Mesendoderm (in vitro differentiated cells): ENCODE data around the gene GPR26.

ENCODE experiments used
- DNase-seq: peaks from one replicate; pipeline ENCODE4 v3.0.0; 2013
- H2AK5ac ChIP-seq: 2 replicates; pipeline ENCODE4 v1.6.1; 2013; ENCODE audit warnings: low read length, inconsistent platforms
- H2BK120ac ChIP-seq: 2 replicates; pipeline ENCODE4 v1.6.1; 2013; ENCODE audit warnings: low read depth, mild to moderate bottlenecking, low read length, moderate library complexity, mixed read lengths
- H2BK15ac ChIP-seq: replicated peaks from 2 replicates; pipeline ENCODE4 v1.6.1; 2013; ENCODE audit warnings: low read depth, mild to moderate bottlenecking, moderate library complexity
- H2BK5ac ChIP-seq: 2 replicates; pipeline ENCODE4 v1.6.1; 2013; ENCODE audit warnings: low read length, inconsistent platforms
- H3K18ac ChIP-seq: 2 replicates; pipeline ENCODE4 v1.6.1; 2013; ENCODE audit warnings: mild to moderate bottlenecking, low read length, mixed read lengths
- H3K23ac ChIP-seq: one replicate; pipeline ENCODE4 v1.6.1; 2013; ENCODE audit warnings: low read length
- H3K27ac ChIP-seq: 2 replicates; pipeline ENCODE4 v1.5.1; 2013; ENCODE audit warnings: low read depth, mild to moderate bottlenecking, inconsistent platforms, low read length, moderate library complexity
- H3K27me3 ChIP-seq: 2 replicates; pipeline ENCODE4 v1.6.1; 2013; ENCODE audit warnings: low read length, control low read depth, mild to moderate bottlenecking, inconsistent platforms; ENCODE audit not compliant: insufficient read depth, poor library complexity
- H3K36me3 ChIP-seq: 2 replicates; pipeline ENCODE4 v1.6.1; 2013; ENCODE audit warnings: low read length, inconsistent platforms; ENCODE audit not compliant: control insufficient read depth, insufficient read depth
- H3K4ac ChIP-seq: one replicate; pipeline ENCODE4 v1.6.1; 2013; ENCODE audit warnings: low read depth, mild to moderate bottlenecking, low read length, moderate library complexity
- H3K4me1 ChIP-seq: 2 replicates; pipeline ENCODE4 v1.6.1; 2013; ENCODE audit warnings: low read depth, low read length, inconsistent platforms; ENCODE audit not compliant: control insufficient read depth
- H3K4me2 ChIP-seq: 2 replicates; pipeline ENCODE4 v1.6.1; 2013; ENCODE audit warnings: low read length
- H3K4me3 ChIP-seq: 2 replicates; pipeline ENCODE4 v1.5.1; 2013; ENCODE audit warnings: mild to moderate bottlenecking, low read length
- H3K56ac ChIP-seq: one replicate; pipeline ENCODE4 v1.6.1; 2013; ENCODE audit warnings: low read length
- H3K79me1 ChIP-seq: 2 replicates; pipeline ENCODE4 v1.6.1; 2013; ENCODE audit warnings: low read length, inconsistent platforms
- H3K79me2 ChIP-seq: 2 replicates; pipeline ENCODE4 v1.6.1; 2013; ENCODE audit warnings: mild to moderate bottlenecking, low read length; ENCODE audit not compliant: control insufficient read depth, insufficient read depth
- H3K9ac ChIP-seq: 2 replicates; pipeline ENCODE4 v1.6.1; 2013; ENCODE audit warnings: low read length, inconsistent platforms
- H4K5ac ChIP-seq: one replicate; pipeline ENCODE4 v1.6.1; 2013; ENCODE audit warnings: low read length
- H4K8ac ChIP-seq: one replicate; pipeline ENCODE4 v1.6.1; 2013; ENCODE audit warnings: low read depth, mild to moderate bottlenecking, control low read depth, low read length, moderate library complexity
- whole genome bisulfite sequencing: extraction: QIAGEN DNeasy Blood & Tissue Kit; methylation state at CpG from one replicate; pipeline ENCODE4 v1.1.7; 2013; ENCODE audit warnings: low lambda C conversion rate, missing lambda C conversion rate; ENCODE audit not compliant: insufficient coverage; ENCODE audit errors: extremely low coverage; 5-methylcytosine and 5-hydroxymethylcytosine counted together

GPR26 gene

DNA sequence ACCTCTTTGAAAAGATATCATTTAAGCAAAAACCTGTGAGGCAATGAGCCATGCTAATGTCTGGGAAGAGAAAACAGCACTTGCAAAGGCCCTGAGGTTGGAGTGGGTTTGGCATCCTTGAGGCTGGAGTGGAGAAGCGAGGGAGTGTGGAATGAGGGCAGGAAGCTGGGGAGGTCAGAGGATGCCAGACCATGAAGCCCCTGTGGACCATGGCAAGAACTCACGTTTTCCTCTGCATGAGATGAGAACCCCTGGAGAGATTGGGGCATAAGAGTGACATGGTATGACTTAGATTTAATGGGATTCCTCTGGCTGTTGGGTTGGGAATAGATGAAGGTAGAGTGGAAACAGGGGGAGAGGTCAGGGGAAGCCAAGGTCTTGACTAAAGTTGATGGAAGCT, 49.4 kb downstream of the GPR26 start:
- DNase-seq, result no peak
- Histone ChIP-seq H2AK5ac (no peak overlapping the region), H3K4me1 (no peaks in the 10 kb centered on the region), H3K27ac (no peak overlapping the region), H3K9ac (no peak overlapping the region), H3K18ac (no peak overlapping the region), H3K79me2 (no peaks in the 10 kb centered on the region), H3K4ac (no peak overlapping the region), H3K27me3 (no peaks in the 10 kb centered on the region), H3K56ac (no peak overlapping the region), H3K4me2 (no peak overlapping the region), H4K8ac (no peak overlapping the region), H2BK15ac (no peak overlapping the region), H3K4me3 (no peak overlapping the region), H2BK120ac (no peak overlapping the region), H4K5ac (no peak overlapping the region), H3K79me1 (no peaks in the 10 kb centered on the region), H3K23ac (no peak overlapping the region), H2BK5ac (no peak overlapping the region), H3K36me3 (no peaks in the 10 kb centered on the region)
- WGBS, result no CpG with 5 or more reads among the region's 2 CpGs

DNA sequence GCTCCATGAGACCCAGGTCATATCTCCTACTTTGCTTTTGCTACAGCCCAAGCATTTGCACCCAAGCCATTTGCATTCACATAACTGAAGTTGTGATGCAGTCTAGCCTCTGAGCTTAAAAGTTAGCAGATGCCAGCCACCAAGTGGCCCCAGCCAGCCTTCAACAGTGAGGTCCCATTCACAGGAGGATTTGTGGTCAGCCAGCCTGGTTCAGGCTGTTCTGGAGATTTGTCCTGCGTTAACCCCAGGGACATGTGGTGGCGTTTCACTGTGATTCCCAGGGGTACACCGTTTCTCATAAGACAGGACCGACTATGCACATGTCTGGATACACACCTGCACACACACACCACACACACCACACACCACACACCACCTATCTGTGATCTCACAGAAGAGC, 51.2 kb downstream of the GPR26 start:
- H3K4me1 ChIP-seq, result no peaks in the 10 kb centered on the region
- no peak overlapping the region for H4K8ac ChIP-seq
- no peak overlapping the region for H3K9ac ChIP-seq
- no peak overlapping the region for H3K4ac ChIP-seq
- H3K18ac ChIP-seq, result no peak overlapping the region
- no peaks in the 10 kb centered on the region for H3K79me1 ChIP-seq
- H3K56ac ChIP-seq, result no peak overlapping the region
- DNase-seq, result no peak
- H2BK120ac ChIP-seq, result no peak overlapping the region
- H2AK5ac ChIP-seq, result no peak overlapping the region
- H3K4me2 ChIP-seq, result no peak overlapping the region
- no peak overlapping the region for H2BK15ac ChIP-seq
- no peaks in the 10 kb centered on the region for H3K79me2 ChIP-seq
- no peak overlapping the region for H3K27ac ChIP-seq
- no peak overlapping the region for H2BK5ac ChIP-seq
- H3K4me3 ChIP-seq, result no peak overlapping the region
- H3K23ac ChIP-seq, result no peak overlapping the region
- no CpG with 5 or more reads among the region's 4 CpGs for WGBS
- H3K36me3 ChIP-seq, result no peaks in the 10 kb centered on the region
- no peak overlapping the region for H4K5ac ChIP-seq
- no peaks in the 10 kb centered on the region for H3K27me3 ChIP-seq

DNA sequence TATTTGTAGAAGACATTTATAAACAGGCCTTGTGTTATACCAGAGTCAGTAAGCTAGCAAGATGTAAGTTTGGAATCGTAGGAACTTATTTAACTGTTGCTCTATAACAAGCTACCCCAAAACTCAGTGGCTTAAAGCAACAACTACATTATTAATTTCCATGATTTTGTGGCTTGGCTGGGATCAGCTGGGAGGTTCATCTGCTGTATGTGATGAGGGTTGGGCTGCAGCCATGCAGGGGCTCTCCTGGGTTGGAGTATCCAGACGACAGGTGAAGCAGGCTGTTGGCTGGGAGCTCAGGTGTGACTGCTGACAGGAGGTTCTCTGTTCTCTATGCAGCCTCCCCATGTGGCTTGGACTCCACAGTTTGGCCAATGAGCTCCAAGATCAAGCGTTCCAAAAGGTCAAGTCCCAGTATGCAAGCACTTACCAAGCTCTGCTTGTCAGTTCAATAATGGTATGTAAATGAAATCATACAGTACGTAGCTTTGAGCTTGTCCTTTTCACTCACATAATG, 52.4 kb downstream of the GPR26 start:
- no peaks in the 10 kb centered on the region for H3K4me1 ChIP-seq
- H3K27ac ChIP-seq, result no peak overlapping the region
- no peak overlapping the region for H3K4me3 ChIP-seq
- H3K79me1 ChIP-seq, result no peaks in the 10 kb centered on the region
- no peaks in the 10 kb centered on the region for H3K27me3 ChIP-seq
- no peak overlapping the region for H3K9ac ChIP-seq
- no peak overlapping the region for H3K4ac ChIP-seq
- H2AK5ac ChIP-seq, result no peak overlapping the region
- H2BK15ac ChIP-seq, result no peak overlapping the region
- no peak overlapping the region for H4K8ac ChIP-seq
- no peaks in the 10 kb centered on the region for H3K79me2 ChIP-seq
- no peak overlapping the region for H3K4me2 ChIP-seq
- no peak overlapping the region for H3K18ac ChIP-seq
- H2BK120ac ChIP-seq, result no peak overlapping the region
- no CpG with 5 or more reads among the region's 4 CpGs for WGBS
- H3K36me3 ChIP-seq, result no peaks in the 10 kb centered on the region
- H4K5ac ChIP-seq, result no peak overlapping the region
- H2BK5ac ChIP-seq, result no peak overlapping the region
- no peak overlapping the region for H3K23ac ChIP-seq
- no peak for DNase-seq
- no peak overlapping the region for H3K56ac ChIP-seq

DNA sequence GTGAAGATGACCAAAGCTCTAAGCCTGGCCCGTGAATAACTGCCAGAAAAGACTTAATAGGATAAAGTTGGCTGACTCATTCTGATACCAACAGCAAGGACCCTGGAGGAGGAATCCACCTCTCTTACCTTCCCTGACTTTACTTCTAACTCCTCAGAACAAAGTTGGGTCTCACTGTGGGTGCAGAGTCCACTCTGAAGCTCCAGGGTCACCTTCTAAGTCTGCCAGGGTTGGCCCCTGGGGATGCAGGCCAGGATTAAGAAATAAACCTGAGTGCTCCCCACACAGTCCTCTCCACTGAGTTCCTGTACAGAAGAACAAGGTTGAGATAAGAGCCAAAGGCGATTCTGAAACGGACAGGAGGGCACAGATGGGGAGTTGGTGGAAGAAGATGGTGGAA, 54.4 kb downstream of the GPR26 start:
- Histone ChIP-seq H3K79me1 (no peaks in the 10 kb centered on the region), H3K9ac (no peak overlapping the region), H2BK120ac (no peak overlapping the region), H3K27me3 (no peaks in the 10 kb centered on the region), H4K8ac (no peak overlapping the region), H3K79me2 (no peaks in the 10 kb centered on the region), H2AK5ac (no peak overlapping the region), H2BK15ac (no peak overlapping the region), H4K5ac (no peak overlapping the region), H3K36me3 (no peaks in the 10 kb centered on the region), H3K23ac (no peak overlapping the region), H3K4me1 (no peaks in the 10 kb centered on the region), H2BK5ac (no peak overlapping the region), H3K4ac (no peak overlapping the region), H3K56ac (no peak overlapping the region), H3K4me2 (no peak overlapping the region), H3K4me3 (no peak overlapping the region), H3K18ac (no peak overlapping the region), H3K27ac (no peak overlapping the region)
- no peak for DNase-seq
- no CpG with 5 or more reads among the region's 3 CpGs for WGBS

DNA sequence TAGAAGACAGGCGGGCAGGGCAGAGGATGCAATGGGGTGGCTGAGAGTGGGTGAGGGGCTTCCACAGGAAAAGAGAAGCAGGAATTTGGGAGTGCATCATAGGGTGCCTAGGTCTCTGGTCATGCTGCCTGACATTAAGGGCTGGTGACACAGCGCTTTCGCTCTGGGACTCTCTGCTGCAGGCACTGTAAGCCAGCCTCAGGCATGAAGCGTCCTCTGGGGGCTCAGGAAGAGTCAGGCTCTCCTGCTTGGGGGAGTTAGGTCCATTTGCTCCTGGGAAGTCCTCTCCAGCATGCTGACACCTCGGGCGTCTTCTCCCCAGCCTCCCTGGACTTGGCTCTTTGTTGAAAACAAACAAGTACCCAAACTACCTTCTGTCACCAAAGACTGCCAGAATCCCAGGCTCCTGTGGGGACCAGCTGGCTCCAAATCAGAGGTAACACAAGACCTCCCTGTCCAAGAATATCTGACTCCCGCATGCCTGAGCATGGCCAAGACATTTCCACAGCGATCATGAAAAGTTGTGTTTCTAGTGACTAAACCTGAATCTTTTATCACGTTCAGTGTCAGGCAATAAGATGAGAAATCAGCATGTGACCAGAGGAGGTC, 55.4 kb downstream of the GPR26 start:
- Histone ChIP-seq H2BK120ac (no peak overlapping the region), H3K4me1 (no peaks in the 10 kb centered on the region), H3K36me3 (no peaks in the 10 kb centered on the region), H4K5ac (no peak overlapping the region), H3K27me3 (no peaks in the 10 kb centered on the region), H3K9ac (no peak overlapping the region), H3K4me2 (no peak overlapping the region), H3K79me1 (no peaks in the 10 kb centered on the region), H3K27ac (no peak overlapping the region), H2AK5ac (no peak overlapping the region), H3K18ac (no peak overlapping the region), H3K79me2 (no peaks in the 10 kb centered on the region), H3K4ac (no peak overlapping the region), H2BK15ac (no peak overlapping the region), H3K56ac (no peak overlapping the region), H4K8ac (no peak overlapping the region), H2BK5ac (no peak overlapping the region), H3K4me3 (no peak overlapping the region), H3K23ac (no peak overlapping the region)
- WGBS, result no CpG with 5 or more reads among the region's 9 CpGs
- peak; percentile 9 for DNase-seq

DNA sequence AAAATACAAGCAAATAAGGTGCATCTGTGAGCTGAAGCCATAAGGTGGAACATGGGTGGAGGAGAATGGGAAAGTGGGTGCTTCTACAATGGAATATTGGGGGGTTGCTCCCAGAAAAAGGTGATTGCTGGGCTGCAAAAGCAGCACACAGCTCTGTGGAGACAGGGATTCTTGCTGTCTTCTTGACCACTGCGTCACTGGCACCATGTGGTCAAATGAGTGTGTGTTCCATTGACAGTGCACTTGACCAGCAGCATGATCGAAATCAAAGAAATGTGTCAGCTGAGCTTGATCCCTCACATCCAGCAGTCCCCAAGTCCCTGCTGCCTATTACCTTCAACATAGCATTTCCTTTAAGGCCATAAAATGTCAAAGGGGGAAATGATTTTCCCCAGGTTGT, 56.2 kb downstream of the GPR26 start:
- Histone ChIP-seq H3K79me1 (no peaks in the 10 kb centered on the region), H3K27ac (no peak overlapping the region), H3K79me2 (no peaks in the 10 kb centered on the region), H2AK5ac (no peak overlapping the region), H3K18ac (no peak overlapping the region), H4K5ac (no peak overlapping the region), H3K27me3 (no peaks in the 10 kb centered on the region), H3K23ac (no peak overlapping the region), H2BK15ac (no peak overlapping the region), H4K8ac (no peak overlapping the region), H3K4me2 (no peak overlapping the region), H3K9ac (no peak overlapping the region), H2BK120ac (no peak overlapping the region), H3K36me3 (no peaks in the 10 kb centered on the region), H3K4ac (no peak overlapping the region), H3K4me3 (no peak overlapping the region), H3K4me1 (no peaks in the 10 kb centered on the region), H3K56ac (no peak overlapping the region), H2BK5ac (no peak overlapping the region)
- WGBS, result no CpG with 5 or more reads among the region's 2 CpGs
- DNase-seq, result no peak
